Right lobe of liver (tissue), 6 donors: ENCODE measurements around the gene OBSCN. TPM values are rescaled to one million over a fixed set of nuclear protein-coding genes. Genes with fewer than 3 reads are reported as not detected.

Experiments used
- ATAC-seq, 4 donors: fragments of 200-7000 bp; cut with Tn5 transposase; one replicate each; pipeline ENCODE4 v1.9.1; 2020; ENCODE audit warnings: mild to moderate bottlenecking in 4 of 4, moderate library complexity in 4 of 4
- DNase-seq, 3 donors: peaks; one replicate each; pipeline ENCODE4 v3.0.0-alpha.2; 2020
- H3K27ac ChIP-seq, 3 donors: fragments of 200-600 bp; one replicate each; pipeline ENCODE4 v1.8.0; 2022
- H3K27me3 ChIP-seq, 2 donors: fragments of 200-600 bp; one replicate each; pipeline ENCODE4 v1.8.0; 2022
- H3K36me3 ChIP-seq, 4 donors: fragments of 200-600 bp; sonication (generic) in 1 of 4; one replicate each; pipeline versions ENCODE4 v1.5.1 to v1.8.0; 2017 to 2022; ENCODE audit warnings: control low read depth in 1 of 4
- H3K4me1 ChIP-seq, 4 donors: fragments of 200-600 bp; sonication (generic) in 1 of 4; one replicate each; pipeline versions ENCODE4 v1.5.1 to v1.8.0; 2017 to 2022; ENCODE audit warnings: control low read depth in 1 of 4
- H3K4me3 ChIP-seq, 3 donors: fragments of 200-600 bp; one replicate each; pipeline ENCODE4 v1.8.0; 2022
- H3K9me3 ChIP-seq, 4 donors: fragments of 200-600 bp; sonication (generic) in 1 of 4; one replicate each; pipeline versions ENCODE4 v1.5.1 to v1.8.0; 2017 to 2022; ENCODE audit warnings: control low read depth in 1 of 4
- POLR2A ChIP-seq: fragments of 450-650 bp; IDR thresholded peaks from one replicate; pipeline ENCODE4 v1.6.1; 2017; ENCODE audit warnings: antibody characterized with exemption, mild to moderate bottlenecking
- WGBS: methylation state at CpG from one replicate; pipeline ENCODE4 v1.1.6; 2018; ENCODE audit warnings: low coverage, low lambda C conversion rate; ENCODE audit not compliant: insufficient coverage; ENCODE audit errors: missing lambda C conversion rate; 5-methylcytosine and 5-hydroxymethylcytosine counted together
- intact Hi-C, 2 donors: fragments of 100-400 bp; cut with DNase I; formaldehyde crosslinking; loops; one replicate each; pipeline versions ENCODE4 v1.11.2 to v1.14.1; 2022
- total RNA-seq, 6 experiments: library from RNA; depleted of rRNA in 2 of 6; stranded (reverse); fragments of >200 nt in 2 of 6; fragmentation: NEBNext Ultra II Directional in 3 of 6; extraction: Animal tissue kit (Norgen Biotek cat#: 25700) in 3 of 6; gene quantifications; one replicate each; pipeline versions ENCODE4 v1.1.0 to v1.2.4, GENCODE V29; 2016 to 2023
- TF ChIP-seq, protein P1 (sequence below), 4 donors: fragments of 200-600 bp in 3 of 4; fragments of 450-650 bp in 1 of 4; IDR thresholded peaks; one replicate each; pipeline versions ENCODE4 v1.5.1 to v1.8.0; 2016 to 2022; ENCODE audit warnings: antibody characterized with exemption in 4 of 4, mild to moderate bottlenecking in 2 of 4
- donor health status: DM: no; HTN: yes; CAD: no.
- donor health status: DM: no; HTN: no; CAD: no.
- donor health status: DM: no; HTN: no; CAD: no.
- donor health status: DM: no; HTN: yes; CAD: no.
- donor health status: DM: no; HTN: yes; CAD: no.

The OBSCN gene
- total RNA-seq, 6 experiments from 2014 or later: 0.43 to 3.5 (median 2.0) TPM

DNA sequence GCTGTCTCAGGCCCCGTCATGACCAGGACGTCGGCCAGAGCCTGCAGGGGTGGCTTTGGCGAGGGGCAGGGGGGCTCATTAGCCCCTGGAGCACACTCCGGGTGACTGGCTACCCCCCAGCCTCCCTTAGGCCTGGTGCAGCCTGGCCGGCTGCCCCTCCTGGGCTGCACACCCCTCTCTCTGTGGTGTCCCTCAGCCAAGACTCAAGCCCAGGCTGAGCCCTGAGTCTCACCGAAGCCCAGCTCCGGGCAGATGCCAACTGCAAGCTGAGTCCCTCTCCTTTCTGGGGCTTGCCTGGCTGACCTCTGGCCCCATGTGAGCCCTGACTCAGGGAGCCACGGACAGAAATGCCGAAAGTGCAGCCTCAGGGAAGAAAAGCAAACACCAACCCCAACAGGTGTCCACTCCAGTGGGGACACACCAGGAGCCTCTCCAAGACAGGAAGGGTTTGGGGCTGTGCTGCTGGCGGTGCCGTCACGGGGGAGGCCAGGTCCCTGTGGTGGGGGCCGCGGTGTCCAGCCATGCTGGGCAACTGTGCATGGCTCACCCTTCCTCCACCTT is 47.6 kb upstream of the OBSCN start:
- no peak overlapping the region for H3K27ac ChIP-seq
- H3K9me3 ChIP-seq: no peaks in the 10 kb centered on the region
- peak in 2 of 3 donors; percentile 17 to 47 for DNase-seq
- no peak overlapping the region for H3K4me3 ChIP-seq
- ATAC-seq: no peak
- H3K4me1 ChIP-seq: peaks cover 0 to 6% (median 0%) of the 10 kb centered on the region in 4 donors
- no CpG with 5 or more reads among the region's 15 CpGs for WGBS
- TF ChIP-seq, protein P1, sequence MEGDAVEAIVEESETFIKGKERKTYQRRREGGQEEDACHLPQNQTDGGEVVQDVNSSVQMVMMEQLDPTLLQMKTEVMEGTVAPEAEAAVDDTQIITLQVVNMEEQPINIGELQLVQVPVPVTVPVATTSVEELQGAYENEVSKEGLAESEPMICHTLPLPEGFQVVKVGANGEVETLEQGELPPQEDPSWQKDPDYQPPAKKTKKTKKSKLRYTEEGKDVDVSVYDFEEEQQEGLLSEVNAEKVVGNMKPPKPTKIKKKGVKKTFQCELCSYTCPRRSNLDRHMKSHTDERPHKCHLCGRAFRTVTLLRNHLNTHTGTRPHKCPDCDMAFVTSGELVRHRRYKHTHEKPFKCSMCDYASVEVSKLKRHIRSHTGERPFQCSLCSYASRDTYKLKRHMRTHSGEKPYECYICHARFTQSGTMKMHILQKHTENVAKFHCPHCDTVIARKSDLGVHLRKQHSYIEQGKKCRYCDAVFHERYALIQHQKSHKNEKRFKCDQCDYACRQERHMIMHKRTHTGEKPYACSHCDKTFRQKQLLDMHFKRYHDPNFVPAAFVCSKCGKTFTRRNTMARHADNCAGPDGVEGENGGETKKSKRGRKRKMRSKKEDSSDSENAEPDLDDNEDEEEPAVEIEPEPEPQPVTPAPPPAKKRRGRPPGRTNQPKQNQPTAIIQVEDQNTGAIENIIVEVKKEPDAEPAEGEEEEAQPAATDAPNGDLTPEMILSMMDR (IDR thresholded peaks at IDR 0.05): no peak
- no peak for TF ChIP-seq POLR2A
- H3K27me3 ChIP-seq: no peaks in the 10 kb centered on the region
- H3K36me3 ChIP-seq: no peaks in the 10 kb centered on the region
- intact Hi-C loops: no loop called here

DNA sequence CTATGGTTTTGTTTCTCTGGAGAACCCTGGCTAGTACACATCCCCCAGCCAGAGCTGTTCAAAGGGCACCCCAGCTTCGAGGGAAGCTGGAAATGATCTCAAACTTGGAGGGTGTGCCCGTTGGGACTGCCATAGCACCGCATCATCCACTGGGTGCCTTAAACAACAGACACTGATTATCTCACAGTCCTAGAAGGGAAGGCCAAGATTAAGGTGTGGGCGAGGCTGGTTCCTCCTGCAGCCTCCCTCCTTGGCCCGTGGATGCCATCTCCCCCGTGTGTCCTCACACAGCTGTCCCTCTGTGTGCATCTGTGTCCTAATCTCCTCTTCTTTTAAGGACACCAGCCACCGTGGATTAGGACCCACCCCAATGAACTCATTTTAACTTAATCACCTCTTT is 46.5 kb upstream of the OBSCN start:
- no peak overlapping the region for H3K4me3 ChIP-seq
- no peaks in the 10 kb centered on the region for H3K9me3 ChIP-seq
- peak in 1 of 3 donors; percentile 8 for DNase-seq
- no peaks in the 10 kb centered on the region for H3K36me3 ChIP-seq
- intact Hi-C loops: no loop called here
- ATAC-seq: no peak
- 45% methylated on average over 6 of the region's 7 CpGs for WGBS
- no peak overlapping the region for H3K27ac ChIP-seq
- peaks cover 0 to 6% (median under 1%) of the 10 kb centered on the region in 4 donors for H3K4me1 ChIP-seq
- no peak for TF ChIP-seq POLR2A
- TF ChIP-seq, protein P1 (IDR thresholded peaks at IDR 0.05): no peak
- no peaks in the 10 kb centered on the region for H3K27me3 ChIP-seq

DNA sequence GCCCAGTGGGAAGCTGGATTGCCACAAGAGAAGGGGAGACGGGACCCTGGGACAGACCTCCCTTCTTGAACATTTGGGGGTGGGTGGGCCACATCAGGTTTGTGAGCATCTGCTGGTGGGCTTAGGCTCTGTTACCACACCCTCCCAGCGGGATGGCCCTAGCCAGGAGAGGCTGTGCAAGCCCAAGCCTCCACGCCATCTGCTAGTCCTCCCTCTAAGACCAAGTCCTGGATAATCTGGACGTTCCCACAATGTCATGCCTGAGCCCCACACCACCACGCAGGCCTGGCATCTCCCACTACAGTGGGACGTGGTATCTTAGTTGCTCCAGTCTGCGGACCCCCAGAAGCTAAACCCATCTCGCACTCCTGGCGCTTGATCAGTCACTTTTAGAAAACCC is 46.0 kb upstream of the OBSCN start:
- 71% methylated on average over 7 of the region's 9 CpGs for WGBS
- Histone ChIP-seq H3K9me3 (no peaks in the 10 kb centered on the region), H3K27me3 (no peaks in the 10 kb centered on the region), H3K27ac (peak overlapping the region in 1 of 3 donors; percentile 12), H3K4me1 (peaks cover 0 to 11% (median 3%) of the 10 kb centered on the region in 4 donors), H3K36me3 (no peaks in the 10 kb centered on the region), H3K4me3 (no peak overlapping the region)
- DNase-seq (peak in 1 of 3 donors; percentile 14), ATAC-seq (no peak)
- intact Hi-C loops: no loop called here
- TF ChIP-seq, protein P1 (IDR thresholded peaks at IDR 0.05): no peak
- no peak for TF ChIP-seq POLR2A

DNA sequence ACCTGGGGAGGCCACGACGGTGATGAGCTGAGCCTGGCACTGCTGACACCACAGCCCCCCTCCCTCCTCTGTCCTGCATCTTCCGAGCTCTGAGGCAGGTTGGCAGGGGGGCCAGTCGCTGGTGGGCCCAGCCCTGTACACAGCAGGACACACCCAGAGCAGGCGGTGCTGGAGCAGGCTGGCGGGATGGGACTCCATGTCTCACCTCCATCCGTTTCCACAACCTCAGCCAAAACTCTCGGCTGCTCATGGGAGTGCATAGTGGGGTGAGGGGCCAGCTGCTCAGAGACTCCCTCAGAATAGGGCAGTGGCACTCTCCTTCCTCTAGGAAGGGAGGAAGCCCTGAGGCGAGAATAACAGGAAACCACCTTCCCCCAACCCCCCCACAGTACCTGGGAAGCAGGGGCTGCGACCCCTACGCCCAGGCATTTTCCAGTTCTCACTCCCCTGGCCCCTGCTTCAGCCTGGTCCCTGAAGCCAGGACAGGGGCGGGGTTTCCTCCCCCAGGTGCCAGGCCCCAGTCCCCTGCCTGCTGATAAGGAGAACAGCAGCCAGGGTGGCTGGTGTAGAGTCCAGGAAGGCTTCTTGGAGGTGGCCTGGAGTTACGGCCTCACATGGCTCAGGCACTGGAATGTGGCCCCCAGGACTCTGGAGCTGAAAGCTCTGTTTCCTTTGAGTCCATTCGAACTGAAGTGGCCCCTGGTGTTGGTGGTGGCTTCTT is 45.4 kb upstream of the OBSCN start:
- no peaks in the 10 kb centered on the region for H3K9me3 ChIP-seq
- H3K4me3 ChIP-seq: no peak overlapping the region
- DNase-seq: peak in 1 of 3 donors; percentile 43
- intact Hi-C loops: no loop called here
- H3K4me1 ChIP-seq: peaks cover 0 to 12% (median 4%) of the 10 kb centered on the region in 4 donors
- H3K27ac ChIP-seq: peak overlapping the region; percentile 1 to 69 (median 49)
- no peaks in the 10 kb centered on the region for H3K27me3 ChIP-seq
- no peaks in the 10 kb centered on the region for H3K36me3 ChIP-seq
- 20% methylated on average over 5 of the region's 14 CpGs for WGBS
- no peak for TF ChIP-seq POLR2A
- TF ChIP-seq, protein P1 (IDR thresholded peaks at IDR 0.05): no peak
- no peak for ATAC-seq
